Kidney epithelial cell (primary cell): ENCODE measurements around the gene ZDBF2. TPM values are rescaled to one million over a fixed set of nuclear protein-coding genes. Genes with fewer than 3 reads are reported as not detected.
"Not testable (repeated sequence)": the region's sequence is repeated elsewhere in the genome, so short reads cannot be mapped to it uniquely, and the experiment has no call there.

ENCODE experiments used
- DNase-seq: peaks from one replicate; pipeline ENCODE4 v3.0.0-alpha.2; 2010; ENCODE audit warnings: low read depth
- H3K27me3 ChIP-seq: 2 replicates; pipeline ENCODE4 v1.6.0; 2011; ENCODE audit warnings: low read length; ENCODE audit not compliant: control insufficient read depth, insufficient read depth
- H3K36me3 ChIP-seq: 2 replicates; pipeline ENCODE4 v1.5.1; 2011; ENCODE audit warnings: low read length; ENCODE audit not compliant: control insufficient read depth, insufficient read depth
- H3K4me3 ChIP-seq: 2 replicates; pipeline ENCODE4 v1.5.1; 2011; ENCODE audit warnings: low read depth, mild to moderate bottlenecking, control low read depth, low read length
- CTCF ChIP-seq: IDR thresholded peaks from 2 replicates; pipeline ENCODE4 v1.5.1; 2011; ENCODE audit warnings: mild to moderate bottlenecking, moderate library complexity, low read length, control low read depth, inconsistent platforms; ENCODE audit not compliant: insufficient read depth, poor library complexity, severe bottlenecking
- total RNA-seq: library from RNA; depleted of rRNA; stranded (reverse); fragments of >200 nt; gene quantifications from 2 replicates; pipeline ENCODE4 v1.2.3, GENCODE V29; 2015

Gene ZDBF2
- total RNA-seq, 1 donor from 2014 or later: 8.5 TPM

DNA sequence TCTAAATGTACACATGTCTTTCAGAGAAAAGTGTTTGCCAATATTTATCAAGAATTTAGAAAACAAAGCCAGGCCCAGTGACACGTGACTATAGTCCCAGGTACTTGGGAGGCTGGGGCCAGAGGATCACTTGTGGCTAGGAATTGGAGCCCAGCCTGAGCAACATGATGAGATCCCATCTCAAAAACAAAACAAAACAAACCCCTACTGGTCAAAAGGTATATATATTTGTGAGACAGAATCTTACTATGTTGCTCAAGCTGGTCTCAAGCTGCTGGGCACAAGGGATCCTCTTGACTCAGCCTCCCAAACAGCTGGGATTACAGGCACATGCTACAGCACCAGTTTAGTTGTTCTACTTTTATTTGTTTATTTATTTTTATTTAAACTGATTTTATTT is 79.2 kb downstream of the ZDBF2 start:
- DNase-seq: no peak
- Histone ChIP-seq H3K36me3 (no peaks in the 10 kb centered on the region), H3K27me3 (no peaks in the 10 kb centered on the region), H3K4me3 (no peak overlapping the region)
- TF ChIP-seq CTCF: no peak

DNA sequence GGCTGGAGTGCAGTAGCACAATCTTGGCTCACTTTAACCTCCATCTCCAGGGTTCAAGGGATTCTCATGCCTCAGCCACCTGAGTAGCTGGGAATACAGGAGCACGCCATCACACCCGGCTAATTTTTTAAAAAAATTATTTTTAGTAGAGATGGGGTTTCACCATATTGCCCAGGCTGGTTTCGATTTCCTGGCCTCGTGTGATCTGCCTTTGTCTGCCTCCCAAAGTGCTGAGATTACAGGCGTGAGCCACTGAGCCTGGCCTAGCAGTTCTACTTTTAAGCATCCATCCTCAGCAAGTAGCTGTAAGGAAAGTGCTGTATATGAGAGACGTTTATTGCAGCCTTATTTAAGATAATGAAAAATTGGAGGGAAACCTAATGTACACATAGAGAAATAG is 79.7 kb downstream of the ZDBF2 start:
- H3K36me3 ChIP-seq: no peaks in the 10 kb centered on the region
- DNase-seq: no peak
- no peak for TF ChIP-seq CTCF
- H3K27me3 ChIP-seq: no peaks in the 10 kb centered on the region
- H3K4me3 ChIP-seq: no peak overlapping the region

- not testable (repeated sequence) for H3K27me3 ChIP-seq, DNase-seq, H3K36me3 ChIP-seq, H3K4me3 ChIP-seq
Measured at GRCh38 chr2:206356840-206357239, 82.4 kb downstream of the ZDBF2 start.

GRCh38 chr2:206360840-206361239 is 86.4 kb downstream of the ZDBF2 start:
- H3K4me3 ChIP-seq, DNase-seq: not testable (repeated sequence)

GRCh38 chr2:206361407-206362045 is 87.1 kb downstream of the ZDBF2 start:
- H3K27me3 ChIP-seq: no peaks in the 10 kb centered on the region
- no peak overlapping the region for H3K4me3 ChIP-seq
- no peak for TF ChIP-seq CTCF
- DNase-seq: no peak
- no peaks in the 10 kb centered on the region for H3K36me3 ChIP-seq

More at GRCh38 chr2:206360840-206361239, 86.4 kb downstream of the ZDBF2 start:
- H3K36me3 ChIP-seq, H3K27me3 ChIP-seq: not testable (repeated sequence)

Other genes with a start within 250 kb of the ZDBF2 start
- 9.7 and 11.0 TPM in 2 replicates for gene INO80D, start 188.5 kb upstream of the ZDBF2 start, total RNA-seq
- 102 and 107 TPM in 2 replicates for gene NDUFS1, start 115.2 kb upstream of the ZDBF2 start, total RNA-seq
- gene EEF1B2, start 114.8 kb upstream of the ZDBF2 start, total RNA-seq: 654 and 772 TPM in 2 replicates
- 0.21 and 0.62 TPM in 2 replicates for gene ADAM23, start 168.9 kb downstream of the ZDBF2 start, total RNA-seq